T-helper 1 cell treated with Interleukin-12 subunit alpha and Interleukin-12 subunit beta and Interleukin-4 antibody, amounts not matched to agents 30 ng/mL and 1 ng/mL, for 36 hours (primary cell): Measurements from ENCODE around the gene LGI4. TPM values are rescaled to one million over a fixed set of nuclear protein-coding genes. Genes with fewer than 3 reads are reported as not detected.
"Not testable (repeated sequence)": the region's sequence is repeated elsewhere in the genome, so short reads cannot be mapped to it uniquely, and the experiment has no call there.

Source experiments
- intact Hi-C: fragments of 100-400 bp; cut with micrococcal nuclease; formaldehyde crosslinking; loops from one replicate; pipeline ENCODE4 v1.15.1; 2024
- total RNA-seq: library from RNA; stranded (reverse); gene quantifications from 2 replicates; pipeline ENCODE4 v1.2.3, GENCODE V29; 2022

LGI4 gene
- total RNA-seq, 1 donor from 2014 or later = 0.12 TPM

DNA sequence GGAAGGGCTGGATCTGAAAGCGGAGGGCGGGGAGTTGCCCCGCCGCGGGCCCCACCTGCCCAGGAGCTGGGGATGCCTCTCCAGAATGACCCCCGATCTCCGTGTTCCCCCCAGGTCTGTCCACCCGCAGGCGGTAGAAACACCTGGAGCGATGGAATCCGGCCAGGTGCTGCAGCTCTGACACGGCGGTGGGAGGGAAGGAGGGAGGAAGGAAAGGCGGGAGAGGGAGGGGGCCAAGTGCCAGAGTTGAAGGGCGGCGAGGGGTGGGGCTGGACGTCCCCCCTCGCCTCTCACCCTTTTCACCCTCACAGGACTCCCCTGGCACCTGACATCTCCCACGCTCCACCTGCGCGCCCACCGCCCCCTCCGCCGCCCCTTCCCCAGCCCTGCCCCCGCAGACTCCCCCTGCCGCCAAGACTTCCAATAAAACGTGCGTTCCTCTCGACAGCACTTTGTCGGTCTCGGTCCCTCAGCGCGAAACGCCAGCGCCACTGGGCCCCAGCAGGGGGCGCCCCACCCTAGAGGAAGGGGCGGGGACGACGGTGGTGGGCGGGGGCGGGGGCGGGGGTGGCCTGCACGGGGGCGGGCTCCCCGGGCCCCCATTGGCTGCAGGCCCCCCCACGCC lies 7.9 kb upstream of the LGI4 start:
- intact Hi-C loops = loop anchor here (10.0 kb wide), 2 partner anchors 322 to 368 kb away; partner anchors contain the start of gene ZNF599

DNA sequence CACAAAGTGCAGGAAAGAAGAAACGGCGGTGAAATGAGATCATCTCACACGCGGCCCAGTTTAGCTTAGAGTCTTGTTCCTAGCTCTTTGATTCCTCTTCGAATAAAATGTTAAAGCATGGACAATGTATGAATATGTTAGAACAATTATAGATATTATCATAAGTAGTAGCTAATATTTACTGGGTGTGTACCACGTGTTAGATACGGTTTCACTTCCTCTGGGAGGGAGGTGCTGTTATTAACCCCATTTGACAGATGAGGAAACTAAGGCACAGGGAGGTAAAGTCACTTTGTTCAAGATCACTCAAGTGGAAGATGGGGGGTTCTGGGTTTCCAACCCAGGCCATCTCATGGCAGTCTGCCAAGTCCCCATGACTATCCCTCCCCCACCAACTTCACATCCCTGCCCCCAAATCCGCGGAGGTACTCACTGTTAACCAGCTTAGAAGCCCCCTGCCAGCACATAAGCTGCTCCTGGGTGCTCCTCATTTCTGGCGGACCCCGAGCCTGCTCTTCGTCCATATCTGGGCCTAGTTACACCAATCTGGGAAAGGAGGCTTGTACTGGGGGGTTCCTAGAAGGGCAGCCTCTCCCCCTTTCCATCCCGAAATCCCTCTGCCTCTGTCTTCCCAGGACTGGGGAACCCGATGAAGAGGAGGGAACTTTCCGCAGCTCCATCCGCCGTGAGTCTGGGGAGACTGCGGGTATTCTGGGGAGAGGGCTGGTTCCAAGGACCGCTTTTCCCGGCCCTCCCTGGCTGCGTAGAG lies 7.2 kb upstream of the LGI4 start:
- intact Hi-C loops = loop anchor here (1.0 to 10.0 kb wide), 12 partner anchors 13 to 502 kb away; partner anchors contain the start of genes GRAMD1A, LSR, ZNF599 and ZNF792

DNA sequence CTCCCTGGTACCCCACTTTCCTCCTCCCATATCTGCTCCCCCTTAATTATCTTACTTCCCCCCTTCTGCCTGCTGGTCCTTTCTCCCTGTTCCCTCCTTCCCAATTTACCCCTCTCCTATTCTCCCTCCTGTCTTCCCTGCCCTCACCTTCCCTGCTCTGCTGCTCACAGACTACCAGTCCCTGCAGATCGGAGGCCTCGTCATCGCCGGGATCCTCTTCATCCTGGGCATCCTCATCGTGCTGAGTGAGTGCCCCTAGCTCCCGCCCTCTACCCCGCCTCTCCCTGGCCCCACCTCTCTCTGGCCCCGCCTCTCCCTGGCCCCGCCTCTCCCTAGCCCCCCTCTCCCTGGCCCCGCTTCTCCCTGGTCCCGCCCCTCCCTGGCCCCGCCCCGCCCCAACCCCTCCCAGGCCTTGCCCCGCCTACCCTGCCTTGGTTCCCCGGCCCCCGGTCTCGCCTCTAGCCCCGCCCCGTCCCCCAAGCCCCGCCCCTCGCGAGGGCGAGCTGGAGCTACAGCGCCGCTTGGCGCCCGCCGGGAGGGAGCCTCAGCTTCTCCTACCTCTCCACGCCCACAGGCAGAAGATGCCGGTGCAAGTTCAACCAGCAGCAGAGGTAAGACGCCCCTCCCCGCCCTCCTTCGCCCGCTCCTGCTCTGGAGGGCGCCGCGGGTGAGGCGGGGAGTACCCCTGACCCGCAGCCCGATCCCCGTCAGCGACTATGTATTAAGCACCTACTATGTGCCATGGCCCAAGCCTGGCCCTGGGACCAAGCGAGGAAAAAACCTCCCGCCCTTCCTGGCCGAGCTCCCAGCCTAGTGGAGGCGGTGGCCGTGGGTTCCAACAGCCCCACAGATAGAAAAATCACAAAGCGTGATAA lies 6.3 kb upstream of the LGI4 start:
- intact Hi-C loops = loop anchor here (1.0 to 10.0 kb wide), 12 partner anchors 14 to 503 kb away; partner anchors contain the start of genes GRAMD1A, LSR, ZNF599 and ZNF792

DNA sequence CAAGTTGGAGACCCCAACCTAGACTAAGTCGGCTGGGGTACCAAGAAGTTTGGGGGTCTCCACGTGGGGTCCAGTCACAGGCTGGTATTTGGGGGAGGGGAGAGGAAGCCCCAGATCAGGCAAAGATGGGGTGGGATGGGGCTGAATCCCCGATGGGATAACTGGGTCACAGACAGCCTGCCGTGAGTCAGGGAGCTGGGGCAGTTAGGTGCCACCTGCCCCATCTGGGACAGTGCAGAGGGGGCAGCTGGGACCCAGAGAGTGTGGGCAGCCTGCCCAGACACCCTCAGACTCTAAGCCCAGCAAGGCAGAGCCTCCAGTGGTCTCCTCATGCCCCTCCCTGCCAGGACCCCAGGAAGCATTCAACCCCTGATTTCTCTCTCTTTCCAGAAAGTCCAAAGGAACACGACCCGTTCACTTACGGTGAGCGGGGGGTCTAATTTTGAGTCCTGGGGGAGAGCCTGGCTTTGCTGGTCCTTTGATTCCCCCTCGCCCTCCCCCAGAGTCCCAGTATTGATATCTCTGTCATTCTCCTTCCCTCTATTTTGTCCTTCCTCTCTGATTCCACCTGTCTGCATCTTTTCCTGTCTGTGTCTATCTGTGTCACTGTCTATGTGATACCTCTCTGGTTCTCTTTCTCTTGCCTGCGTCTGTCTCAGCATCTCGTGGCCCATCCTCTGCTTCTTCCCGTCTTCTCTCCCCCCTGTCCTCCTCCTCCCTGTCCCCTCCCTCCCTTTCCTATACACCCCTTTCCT lies 5.5 kb upstream of the LGI4 start:
- intact Hi-C loops = loop anchor here (2.0 to 10.0 kb wide), 3 partner anchors 108 to 366 kb away; partner anchors contain the start of genes LSR and ZNF599

DNA sequence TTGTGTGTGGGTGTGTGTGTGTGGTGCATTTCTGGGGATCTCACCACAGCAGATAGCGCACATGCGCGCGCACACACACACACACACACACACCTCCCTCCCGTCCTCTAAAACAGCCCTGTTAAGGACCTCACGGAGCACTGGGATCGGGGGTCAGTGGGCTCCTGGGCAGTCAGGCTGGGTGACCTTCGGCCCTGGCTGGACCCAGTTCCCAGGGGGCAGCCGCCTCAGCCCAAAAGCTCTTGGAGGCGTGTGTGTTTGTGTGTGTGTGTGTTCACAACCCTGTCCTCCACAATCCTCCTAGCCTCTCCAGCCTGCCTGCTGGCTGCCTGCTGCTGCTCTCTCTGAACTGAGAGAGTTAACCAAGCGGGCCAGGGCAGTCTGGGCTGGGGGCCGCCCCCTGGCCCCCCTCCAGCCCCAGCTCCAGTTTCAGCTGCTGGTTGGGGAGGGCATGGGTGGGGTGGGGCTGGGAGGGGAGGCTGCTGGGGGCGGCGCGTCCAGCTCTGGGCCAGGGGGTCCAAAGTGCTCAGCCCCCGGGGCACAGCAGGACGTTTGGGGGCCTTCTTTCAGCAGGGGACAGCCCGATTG lies 3.5 kb upstream of the LGI4 start, which contains the start of gene FXYD1:
Gene FXYD1 (plus strand): TSS at position 520 of the 588 bp plus-strand sequence. CDS start 1,256 bp downstream, outside the sequence.
- intact Hi-C loops = no loop called here

DNA sequence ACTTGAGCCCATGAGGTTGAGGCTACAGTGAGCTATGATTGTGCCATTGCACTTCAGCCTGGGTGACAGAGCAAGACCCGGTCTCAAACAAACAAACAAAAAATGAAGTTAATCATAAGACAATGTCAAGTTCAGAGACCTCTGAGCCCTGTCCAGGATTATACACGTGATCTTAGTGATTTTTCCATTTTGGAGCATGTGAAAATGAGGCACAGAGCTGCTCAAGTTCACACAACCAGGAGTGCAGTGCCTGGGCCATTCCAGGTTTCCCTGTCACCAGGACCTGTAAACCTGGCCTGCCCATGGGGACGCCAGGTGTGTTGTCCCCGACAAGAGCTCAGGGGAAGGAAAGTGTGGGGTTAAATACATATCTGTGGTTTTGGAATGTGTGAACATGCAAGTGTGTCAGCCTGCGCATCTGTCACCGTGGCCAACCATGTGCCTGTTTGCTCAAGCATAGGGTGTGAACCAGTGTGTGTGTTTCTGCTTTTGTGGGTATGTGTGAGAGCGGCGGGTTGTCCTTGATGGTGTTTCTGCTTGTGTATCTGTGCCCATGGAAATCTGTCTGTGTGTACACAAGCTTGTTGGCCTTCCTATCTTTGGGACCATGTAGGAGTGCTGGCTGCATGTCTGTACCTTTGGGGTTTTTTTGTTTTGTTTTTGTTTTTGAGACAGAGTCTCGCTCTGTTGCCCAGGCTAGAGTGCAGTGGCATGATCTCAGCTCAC lies 2.3 kb upstream of the LGI4 start:
- intact Hi-C loops = no loop called here

DNA sequence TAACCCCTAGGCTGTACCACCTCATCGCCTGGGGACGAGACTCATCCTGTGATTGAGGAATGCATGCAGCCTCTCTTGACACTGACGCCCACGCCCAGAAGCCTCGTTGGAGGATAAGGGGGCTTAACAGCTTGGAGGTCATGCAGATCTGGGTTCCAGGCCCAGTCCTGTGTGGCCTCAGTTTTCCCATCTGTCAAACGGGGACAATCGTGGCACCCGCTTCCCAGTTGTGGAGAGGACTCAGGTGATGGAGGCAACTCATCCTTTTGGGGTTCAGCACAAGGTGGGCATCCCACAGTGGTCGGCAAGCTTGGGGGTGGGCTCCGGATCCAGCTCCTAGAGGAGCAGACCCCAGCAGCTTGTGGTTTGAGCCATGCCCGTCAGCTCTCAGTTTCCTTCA lies 1.4 kb upstream of the LGI4 start:
- intact Hi-C loops = no loop called here

DNA sequence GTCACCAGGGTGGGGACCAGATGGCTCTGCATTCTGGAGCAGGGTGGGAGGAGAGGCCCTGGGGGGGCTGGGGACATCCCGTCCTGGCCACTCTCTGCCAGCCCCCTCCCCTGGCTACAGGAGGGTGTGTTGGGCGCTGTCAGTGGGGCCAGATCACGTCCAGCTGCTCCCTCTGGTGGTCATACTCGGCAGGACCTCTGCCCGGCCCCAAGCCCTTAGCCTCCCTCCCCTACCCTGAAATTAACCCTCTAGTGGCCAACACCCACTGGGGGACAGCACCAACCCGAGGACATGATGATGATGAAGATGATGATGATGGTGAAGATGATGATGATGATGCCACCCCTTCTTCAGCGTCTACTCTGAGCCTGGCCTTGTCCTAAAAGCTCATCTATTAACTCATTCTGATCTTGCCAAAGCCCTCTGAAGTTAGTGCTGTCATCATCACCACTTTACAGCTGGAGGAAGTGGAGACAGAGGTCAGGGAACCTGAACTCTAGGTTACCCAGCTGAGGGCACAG lies 590 bp upstream of the LGI4 start:
- intact Hi-C loops = loop anchor here (1.0 kb wide), 3 partner anchors 68 to 162 kb away; no protein-coding TSS in a partner anchor

DNA sequence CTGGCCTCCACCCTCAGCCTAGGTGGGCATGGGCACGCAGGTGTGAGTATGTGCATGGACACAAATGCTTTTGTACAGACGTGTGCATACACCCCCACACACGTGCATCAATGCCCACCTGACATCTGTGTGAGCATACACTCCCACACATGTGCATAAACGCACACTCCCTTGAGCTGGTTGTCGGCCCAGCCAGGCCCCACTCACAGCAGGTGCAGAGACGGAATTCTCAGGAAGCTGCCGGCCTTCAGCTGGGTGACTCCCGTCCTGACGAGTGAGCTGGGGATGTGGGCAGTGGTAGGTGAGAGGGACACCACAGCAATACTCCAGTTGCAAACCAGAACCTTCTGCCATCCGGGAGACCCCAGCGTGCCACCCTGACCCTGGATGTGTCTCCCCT lies 1.0 kb downstream of the LGI4 start:
- intact Hi-C loops = no loop called here

DNA sequence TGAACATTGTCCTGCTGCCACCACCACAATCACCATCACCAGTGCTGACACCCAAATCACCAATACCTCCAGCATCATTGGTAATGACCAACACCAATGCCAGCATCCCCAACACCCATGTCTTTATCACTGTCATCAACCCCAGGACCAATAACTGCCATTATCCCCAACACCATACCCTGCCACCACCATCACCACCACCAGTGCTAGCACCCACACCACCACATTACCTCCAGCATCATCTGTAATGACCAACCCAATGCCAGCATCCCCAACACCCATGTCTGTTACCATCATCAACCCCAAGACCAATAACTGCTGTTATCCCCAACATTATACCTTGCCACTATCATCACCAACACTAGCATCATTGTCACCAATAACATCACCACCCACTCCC lies 2.6 kb downstream of the LGI4 start:
- intact Hi-C loops = no loop called here

DNA sequence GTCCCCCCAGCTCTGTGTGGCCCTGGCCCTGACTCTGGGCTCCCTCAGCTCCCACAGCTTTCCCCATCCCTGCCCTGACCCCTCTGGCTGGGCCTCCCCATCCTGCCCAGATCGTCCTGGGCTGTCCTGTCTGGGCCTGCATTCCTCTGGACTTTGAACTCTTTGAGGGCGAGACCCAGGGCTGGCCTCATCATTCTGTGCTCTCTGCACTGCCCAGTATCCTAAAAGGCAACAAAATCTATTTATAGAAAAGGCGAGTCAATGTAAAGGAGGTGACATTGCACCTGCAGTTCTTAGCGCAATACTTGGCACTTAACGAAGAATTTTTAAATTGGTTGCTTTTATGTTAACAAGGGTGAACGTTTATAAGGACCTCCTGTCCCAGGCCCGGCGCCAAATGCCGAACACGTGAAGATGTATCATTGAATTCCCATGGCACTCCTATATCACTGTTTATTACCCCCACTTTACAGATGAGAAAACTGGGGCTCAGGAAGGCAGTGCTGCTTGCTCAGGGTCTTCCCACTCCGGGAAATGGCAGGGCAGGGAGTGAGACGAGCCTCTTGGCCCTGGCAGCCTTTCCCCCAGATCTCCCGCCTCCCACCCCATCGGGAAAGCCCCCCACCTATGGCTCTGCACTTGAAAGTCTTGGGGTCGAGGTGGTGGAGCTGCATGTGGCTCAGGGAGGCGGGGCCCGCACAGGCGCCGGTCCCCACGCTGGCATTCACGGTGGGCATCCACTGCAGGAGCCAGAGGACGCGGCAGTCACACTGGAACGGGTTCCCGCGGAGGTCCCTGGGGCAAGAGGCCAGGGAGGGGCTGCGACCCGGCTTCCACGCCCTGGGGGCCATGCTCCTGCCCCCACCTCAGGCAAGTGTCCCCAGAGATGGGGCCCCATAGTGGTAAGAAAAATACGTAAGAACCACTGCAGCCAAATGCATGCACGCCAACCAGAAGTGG lies 3.8 kb downstream of the LGI4 start:
- intact Hi-C loops = no loop called here

DNA sequence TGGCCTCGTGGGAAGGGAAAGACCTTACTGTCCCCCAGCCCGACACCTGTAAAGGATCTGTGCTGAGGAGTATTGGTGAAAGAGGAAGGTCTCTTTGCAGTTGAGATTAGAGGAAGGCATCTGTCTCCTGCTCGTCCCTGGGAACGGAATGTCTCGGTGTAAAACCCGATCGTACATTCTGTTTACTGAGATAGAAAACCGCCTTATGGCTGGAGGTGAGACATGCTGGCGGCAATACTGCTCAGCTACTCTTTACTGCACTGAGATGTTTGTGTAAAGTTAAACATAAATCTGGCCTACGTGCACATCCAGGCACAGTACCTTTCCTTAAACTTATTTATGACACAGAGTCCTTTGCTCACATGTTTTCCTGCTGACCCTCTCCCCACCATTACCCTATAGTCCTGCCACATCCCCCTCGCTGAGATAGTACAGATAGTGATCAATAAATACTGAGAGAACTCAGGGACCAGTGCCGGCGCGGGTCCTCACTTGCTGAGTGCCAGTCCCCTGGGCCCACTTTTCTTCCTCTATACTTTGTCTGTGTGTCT lies 5.1 kb downstream of the LGI4 start:
- intact Hi-C loops = not testable (repeated sequence)

DNA sequence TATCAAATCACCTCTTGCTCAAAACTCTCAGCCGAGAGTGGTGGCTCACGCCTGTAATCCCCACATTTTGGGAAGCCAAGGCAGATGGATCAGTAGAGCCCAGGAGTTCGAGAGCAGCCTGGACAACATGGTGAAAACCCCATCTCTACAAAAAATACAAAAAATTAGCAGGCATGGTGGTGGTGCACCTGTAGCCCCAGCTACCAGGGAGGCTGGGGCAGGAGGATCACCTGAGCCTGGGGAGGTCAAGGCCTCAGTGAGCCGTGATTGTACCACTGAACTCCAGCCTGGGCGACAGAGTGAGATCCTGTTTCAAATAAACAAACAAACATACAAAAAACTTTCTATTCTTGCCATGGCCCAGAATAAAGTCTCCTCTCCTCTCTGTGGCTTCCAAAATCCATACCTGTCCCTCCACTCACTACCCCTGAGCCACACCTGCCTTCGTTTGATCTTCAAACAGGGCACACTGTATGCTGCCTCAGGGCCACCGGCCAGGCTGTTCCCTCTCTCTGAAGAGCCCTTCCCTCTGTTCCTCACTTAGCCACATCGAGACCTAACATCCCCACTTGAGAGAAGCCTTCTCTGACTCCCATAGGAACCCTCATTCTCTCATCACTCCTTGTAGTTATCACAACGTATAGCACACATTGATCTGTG lies 6.3 kb downstream of the LGI4 start:
- intact Hi-C loops = no loop called here

DNA sequence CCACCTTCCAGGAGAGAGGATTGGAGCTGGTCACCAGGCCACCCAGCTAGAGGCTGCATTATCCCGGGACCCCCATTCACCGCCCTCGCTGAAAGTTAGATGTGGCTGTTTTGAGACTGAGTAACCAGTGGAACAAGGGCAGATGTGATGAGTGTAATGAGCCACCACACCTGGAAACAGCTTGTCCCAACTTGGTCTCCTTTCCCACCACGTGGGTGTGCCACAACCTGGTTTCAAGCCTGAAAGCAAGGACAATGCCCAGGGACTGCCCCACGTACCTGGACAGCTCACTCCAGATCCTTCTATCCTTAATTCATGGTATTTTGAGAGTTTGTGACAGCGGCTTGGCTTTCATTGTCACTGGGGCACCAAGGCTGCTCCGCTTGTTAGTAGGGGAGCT lies 7.0 kb downstream of the LGI4 start:
- intact Hi-C loops = no loop called here

DNA sequence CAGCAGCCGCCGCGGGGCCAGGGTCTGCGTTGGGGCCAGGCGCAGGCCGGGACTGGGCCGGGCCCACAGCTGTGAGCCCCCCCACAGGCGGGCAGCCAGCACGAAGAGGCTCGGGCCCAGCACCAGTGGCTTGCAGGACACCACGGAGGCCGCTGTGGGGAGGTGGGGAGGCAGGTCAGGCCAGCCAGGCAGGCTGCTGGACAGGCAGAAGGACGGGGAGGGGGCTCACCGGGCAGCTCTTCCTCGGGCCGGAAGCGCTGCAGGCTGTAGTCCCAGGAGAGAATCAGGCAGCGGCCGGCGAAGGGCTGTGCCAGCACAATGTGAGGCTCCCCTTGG lies 8.3 kb downstream of the LGI4 start:
- intact Hi-C loops = no loop called here

DNA sequence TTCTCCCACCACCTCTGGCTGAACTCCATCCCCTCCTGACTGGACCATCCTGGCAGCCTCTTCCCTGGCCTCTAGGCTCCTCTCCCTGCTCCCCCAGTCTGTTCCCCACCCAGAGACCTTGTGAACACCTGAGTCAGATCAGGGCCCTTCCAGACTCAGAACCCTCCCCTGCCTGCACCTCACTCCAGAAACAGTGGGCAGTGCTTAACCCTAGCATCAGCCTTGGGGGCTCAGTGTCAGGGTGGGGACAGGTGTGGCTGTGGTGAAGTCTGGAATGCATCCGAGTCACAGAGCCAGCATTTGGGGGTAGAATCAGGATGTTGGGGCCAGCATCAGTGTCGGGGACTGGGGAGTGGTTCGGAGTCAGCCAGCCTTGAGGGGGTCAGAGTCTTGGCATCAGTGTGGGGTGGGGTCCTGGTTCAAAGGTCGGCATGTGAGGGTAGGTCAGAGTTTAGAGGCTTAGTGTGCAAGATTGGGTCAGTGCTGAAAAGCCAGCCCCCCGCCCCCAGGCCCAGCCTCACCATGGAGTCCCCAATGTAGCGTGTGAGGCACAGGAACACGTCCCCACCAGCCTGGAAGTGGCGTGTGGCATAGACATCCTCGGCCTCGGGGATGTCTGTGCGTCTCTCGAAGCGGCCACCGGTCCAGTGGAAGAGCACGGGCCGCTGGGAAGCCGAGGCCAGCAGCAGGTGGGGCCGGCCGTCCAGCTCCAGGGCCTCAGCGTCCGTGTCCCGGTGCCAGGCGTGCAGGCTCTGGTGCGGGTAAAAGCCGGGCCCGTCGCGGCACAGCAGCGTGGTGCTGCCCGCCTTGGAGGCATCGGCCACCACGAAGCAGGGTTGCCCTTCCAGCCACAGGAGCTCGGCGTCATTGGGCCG lies 8.9 kb downstream of the LGI4 start:
- intact Hi-C loops = no loop called here
